ENCODE data around the gene PEX5.
"Not testable (repeated sequence)": the region's sequence is repeated elsewhere in the genome, so short reads cannot be mapped to it uniquely, and the experiment has no call there.

Gene PEX5

GRCh38 chr12:7210642-7211151, 21.2 kb downstream of the PEX5 start:
- H3K4me3 ChIP-seq (replicated peaks; ENCODE audit: low read depth, low read length), result no peak overlapping the region
- TF ChIP-seq, protein P1, sequence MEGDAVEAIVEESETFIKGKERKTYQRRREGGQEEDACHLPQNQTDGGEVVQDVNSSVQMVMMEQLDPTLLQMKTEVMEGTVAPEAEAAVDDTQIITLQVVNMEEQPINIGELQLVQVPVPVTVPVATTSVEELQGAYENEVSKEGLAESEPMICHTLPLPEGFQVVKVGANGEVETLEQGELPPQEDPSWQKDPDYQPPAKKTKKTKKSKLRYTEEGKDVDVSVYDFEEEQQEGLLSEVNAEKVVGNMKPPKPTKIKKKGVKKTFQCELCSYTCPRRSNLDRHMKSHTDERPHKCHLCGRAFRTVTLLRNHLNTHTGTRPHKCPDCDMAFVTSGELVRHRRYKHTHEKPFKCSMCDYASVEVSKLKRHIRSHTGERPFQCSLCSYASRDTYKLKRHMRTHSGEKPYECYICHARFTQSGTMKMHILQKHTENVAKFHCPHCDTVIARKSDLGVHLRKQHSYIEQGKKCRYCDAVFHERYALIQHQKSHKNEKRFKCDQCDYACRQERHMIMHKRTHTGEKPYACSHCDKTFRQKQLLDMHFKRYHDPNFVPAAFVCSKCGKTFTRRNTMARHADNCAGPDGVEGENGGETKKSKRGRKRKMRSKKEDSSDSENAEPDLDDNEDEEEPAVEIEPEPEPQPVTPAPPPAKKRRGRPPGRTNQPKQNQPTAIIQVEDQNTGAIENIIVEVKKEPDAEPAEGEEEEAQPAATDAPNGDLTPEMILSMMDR (IDR thresholded peaks at IDR 0.05; ENCODE audit: low read depth, low read length, missing control alignments), result no peak
- DNase-seq (ENCODE audit: extremely low read depth, low read depth), result no peak

DNA sequence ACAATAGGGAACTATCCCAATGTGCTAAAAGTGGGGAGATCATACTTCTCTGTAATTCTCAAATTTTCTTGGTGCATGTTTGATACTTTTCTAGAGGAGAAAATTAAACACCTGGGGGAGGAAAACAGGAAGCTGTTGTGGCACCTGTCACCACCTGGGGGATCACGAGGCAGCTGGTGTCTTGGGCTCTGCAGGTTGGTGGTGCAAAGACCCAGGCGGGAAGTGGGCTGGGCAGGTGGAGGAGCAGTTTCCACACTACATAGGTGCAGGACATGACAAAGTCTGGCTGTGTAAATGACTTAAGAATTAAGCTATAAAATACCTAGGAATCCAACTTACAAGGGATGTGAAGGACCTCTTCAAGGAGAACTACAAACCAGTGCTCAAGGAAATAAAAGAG, 23.2 kb downstream of the PEX5 start:
- no peak for DNase-seq (ENCODE audit: extremely low read depth, low read depth)
- H3K4me3 ChIP-seq (replicated peaks; ENCODE audit: low read depth, low read length), result no peak overlapping the region
- TF ChIP-seq, protein P1 (IDR thresholded peaks at IDR 0.05; ENCODE audit: low read depth, low read length, missing control alignments), result no peak

DNA sequence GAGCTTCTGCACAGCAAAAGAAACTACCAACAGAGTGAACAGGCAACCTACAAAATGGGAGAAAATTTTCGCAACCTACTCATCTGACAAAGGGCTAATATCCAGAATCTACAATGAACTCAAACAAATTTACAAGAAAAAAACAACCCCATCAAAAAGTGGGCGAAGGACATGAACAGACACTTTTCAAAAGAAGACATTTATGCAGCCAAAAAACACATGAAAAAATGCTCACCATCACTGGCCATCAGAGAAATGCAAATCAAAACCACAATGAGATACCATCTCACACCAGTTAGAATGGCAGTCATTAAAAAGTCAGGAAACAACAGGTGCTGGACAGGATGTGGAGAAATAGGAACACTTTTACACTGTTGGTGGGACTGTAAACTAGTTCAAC, 24.3 kb downstream of the PEX5 start:
- not testable (repeated sequence) for DNase-seq (ENCODE audit: extremely low read depth, low read depth); H3K4me3 ChIP-seq (replicated peaks; ENCODE audit: low read depth, low read length)

- no peak for DNase-seq (ENCODE audit: extremely low read depth, low read depth)
- TF ChIP-seq, protein P1 (IDR thresholded peaks at IDR 0.05; ENCODE audit: low read depth, low read length, missing control alignments), result no peak
- no peak overlapping the region for H3K4me3 ChIP-seq (replicated peaks; ENCODE audit: low read depth, low read length)
Measured at GRCh38 chr12:7217475-7218069, 28.1 kb downstream of the PEX5 start.

DNA sequence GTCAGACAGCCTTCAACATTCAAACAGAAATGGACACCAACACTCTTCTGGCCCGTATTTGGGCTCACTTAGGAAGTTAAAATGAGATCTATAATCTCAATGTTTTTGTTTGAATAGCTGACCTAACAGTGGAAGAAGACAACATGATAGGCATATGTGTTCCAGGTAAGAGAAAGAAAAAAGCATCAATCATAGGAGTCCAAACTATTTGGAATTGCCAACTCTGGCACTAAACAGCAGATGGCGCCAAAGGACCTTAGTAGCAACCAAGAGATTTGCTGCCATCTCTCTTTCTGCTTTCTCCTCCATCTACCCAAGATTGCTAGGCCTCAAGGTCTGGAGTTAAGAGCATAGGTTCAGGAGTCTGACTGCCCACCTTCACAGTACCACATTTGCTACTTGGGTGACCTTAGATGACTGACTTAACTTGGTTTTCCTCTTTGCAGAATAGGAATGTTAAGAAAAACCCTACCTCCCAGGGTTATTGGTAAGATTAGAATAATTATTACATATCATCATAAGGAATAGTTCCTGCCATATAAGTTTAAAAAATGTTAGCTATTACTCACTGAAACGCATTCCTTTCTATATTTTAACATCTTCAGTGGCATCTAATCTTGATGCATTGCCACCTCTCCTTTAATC, 30.2 kb downstream of the PEX5 start:
- DNase-seq (ENCODE audit: extremely low read depth, low read depth), result peak; percentile 55
- H3K4me3 ChIP-seq (replicated peaks; ENCODE audit: low read depth, low read length), result no peak overlapping the region
- TF ChIP-seq, protein P1 (IDR thresholded peaks at IDR 0.05; ENCODE audit: low read depth, low read length, missing control alignments), result peak; percentile 89

DNA sequence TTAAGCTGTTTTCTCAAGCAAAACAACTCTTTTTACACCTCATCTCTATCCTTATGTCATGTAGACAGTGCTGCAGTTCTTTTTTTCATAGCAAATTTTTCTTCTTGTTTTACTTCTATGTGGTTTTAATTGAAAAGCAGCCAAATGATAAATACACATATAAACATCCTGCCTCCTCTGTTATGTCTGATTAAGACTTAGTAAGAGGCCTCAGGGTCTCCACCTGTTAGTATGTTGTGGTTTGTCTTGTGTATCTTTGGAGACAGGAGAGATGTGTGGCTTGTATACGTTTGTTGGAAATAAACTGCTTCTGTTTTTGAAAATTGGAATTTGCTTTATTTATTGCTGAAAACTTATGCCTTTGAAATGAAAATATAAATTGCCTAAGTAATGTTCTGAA, 32.0 kb downstream of the PEX5 start:
- no peak for DNase-seq (ENCODE audit: extremely low read depth, low read depth)
- TF ChIP-seq, protein P1 (IDR thresholded peaks at IDR 0.05; ENCODE audit: low read depth, low read length, missing control alignments), result no peak
- no peak overlapping the region for H3K4me3 ChIP-seq (replicated peaks; ENCODE audit: low read depth, low read length)

DNA sequence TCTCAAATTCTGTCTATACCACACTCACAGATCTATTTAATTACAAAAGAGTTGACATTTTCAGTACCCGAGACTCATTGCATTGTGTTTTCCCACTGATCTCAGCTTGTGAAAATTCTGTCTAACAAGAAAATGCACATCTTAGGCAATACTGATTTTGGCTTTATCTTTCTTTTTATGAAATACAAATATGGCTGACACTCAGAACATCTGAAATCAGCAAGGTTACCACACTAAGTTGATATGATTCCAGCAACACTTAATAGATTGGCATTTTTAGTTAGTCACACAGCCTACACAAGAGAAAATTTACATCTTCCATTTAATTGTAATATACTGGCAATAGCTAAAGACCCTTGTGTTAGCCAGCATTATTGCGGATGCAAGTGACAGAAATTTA, 40.3 kb downstream of the PEX5 start:
- TF ChIP-seq, protein P1 (IDR thresholded peaks at IDR 0.05; ENCODE audit: low read depth, low read length, missing control alignments), result no peak
- H3K4me3 ChIP-seq (replicated peaks; ENCODE audit: low read depth, low read length), result no peak overlapping the region
- DNase-seq (ENCODE audit: extremely low read depth, low read depth), result no peak

All from HFF-Myc (cell line).